Gastroesophageal sphincter (tissue), 4 donors: ENCODE measurements around the gene NCOR1. TPM values are rescaled to one million over a fixed set of nuclear protein-coding genes. Genes with fewer than 3 reads are reported as not detected.
"Not testable (repeated sequence)": the region's sequence is repeated elsewhere in the genome, so short reads cannot be mapped to it uniquely, and the experiment has no call there.

ENCODE experiments used
- ATAC-seq: fragments of 150-250 bp; one replicate; pipeline ENCODE4 v1.9.1; 2016; ENCODE audit warnings: mild to moderate bottlenecking, moderate library complexity
- H3K27ac ChIP-seq, 4 donors: fragments of 200-600 bp; sonication (generic) in 3 of 4; 1 replicate in 3 of 4; 2 replicates in 1 of 4; pipeline ENCODE4 v1.5.1; 2016 to 2019
- H3K27me3 ChIP-seq: fragments of 200-600 bp; sonication (generic); one replicate; pipeline ENCODE4 v1.5.1; 2019
- H3K36me3 ChIP-seq, 2 donors: fragments of 200-600 bp; sonication (generic); one replicate each; pipeline ENCODE4 v1.5.1; 2019; ENCODE audit warnings: control low read depth in 1 of 2
- H3K4me1 ChIP-seq, 3 donors: fragments of 200-600 bp; sonication (generic); 1 replicate in 2 of 3; 2 replicates in 1 of 3; pipeline ENCODE4 v1.5.1; 2016 to 2019; ENCODE audit warnings: control low read depth in 2 of 3
- H3K4me3 ChIP-seq, 2 donors: fragments of 200-600 bp; sonication (generic); one replicate each; pipeline ENCODE4 v1.5.1; 2019; ENCODE audit warnings: mild to moderate bottlenecking in 1 of 2, moderate library complexity in 1 of 2
- H3K9me3 ChIP-seq, 3 donors: fragments of 200-600 bp; sonication (generic); one replicate each; pipeline ENCODE4 v1.5.1; 2017 to 2019; ENCODE audit warnings: control low read depth in 2 of 3
- EP300 ChIP-seq: sonication (generic); formaldehyde crosslinking; IDR thresholded peaks from one replicate; pipeline ENCODE4 v1.6.1; 2017; ENCODE audit warnings: antibody characterized with exemption, mild to moderate bottlenecking
- POLR2A ChIP-seq, 2 donors: fragments of 450-650 bp; IDR thresholded peaks; one replicate each; pipeline ENCODE4 v1.6.1; 2017; ENCODE audit warnings: antibody characterized with exemption in 2 of 2, mild to moderate bottlenecking in 2 of 2, moderate library complexity in 1 of 2
- POLR2AphosphoS5 ChIP-seq: sonication (generic); formaldehyde crosslinking; IDR thresholded peaks from one replicate; pipeline ENCODE4 v1.6.1; 2017; ENCODE audit warnings: antibody characterized with exemption
- WGBS, 2 donors: methylation state at CpG; one replicate each; pipeline ENCODE4 v1.1.5; 2018; ENCODE audit warnings: low coverage in 1 of 2; 5-methylcytosine and 5-hydroxymethylcytosine counted together
- total RNA-seq, 4 donors: library from RNA; depleted of rRNA; stranded (reverse); fragments of >200 nt; gene quantifications; one replicate each; pipeline ENCODE4 v1.1.0, GENCODE V29; 2016
- TF ChIP-seq, protein P1 (sequence below), 4 experiments: fragments of 200-600 bp in 2 of 4; fragments of 450-650 bp in 2 of 4; sonication (generic) in 1 of 4; IDR thresholded peaks; one replicate each; pipeline ENCODE4 v1.5.1; 2017 to 2019; ENCODE audit warnings: antibody characterized with exemption in 4 of 4, mild to moderate bottlenecking in 2 of 4, moderate library complexity in 2 of 4

NCOR1 gene
- total RNA-seq, 4 donors from 2014 or later: 76.3 to 160 (median 108) TPM

DNA sequence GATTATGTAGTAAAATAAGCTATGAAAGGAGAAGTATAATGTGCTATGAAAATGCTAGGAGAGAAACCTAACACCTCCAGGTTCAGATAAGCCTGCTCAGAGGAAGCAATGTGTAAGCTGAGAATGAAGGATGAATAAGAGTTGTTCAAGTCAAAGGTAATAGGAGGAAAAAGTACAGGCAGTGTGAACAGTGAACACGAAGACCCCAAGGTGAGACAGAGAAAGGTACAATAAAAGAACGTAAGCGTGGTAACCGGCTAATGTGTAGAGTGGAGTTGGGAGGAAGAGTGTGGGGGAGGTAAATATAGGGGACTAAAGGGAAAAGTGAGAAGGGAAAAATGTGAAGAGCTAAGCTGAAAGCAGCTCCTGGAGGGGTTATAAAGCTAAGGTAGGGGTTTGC, 141.5 kb downstream of the NCOR1 start:
- no peaks in the 10 kb centered on the region for H3K4me1 ChIP-seq
- H3K4me3 ChIP-seq: no peak overlapping the region
- no peak overlapping the region for H3K27ac ChIP-seq
- no peaks in the 10 kb centered on the region for H3K9me3 ChIP-seq
- no peak for TF ChIP-seq EP300
- TF ChIP-seq POLR2AphosphoS5: no peak
- TF ChIP-seq, protein P1, sequence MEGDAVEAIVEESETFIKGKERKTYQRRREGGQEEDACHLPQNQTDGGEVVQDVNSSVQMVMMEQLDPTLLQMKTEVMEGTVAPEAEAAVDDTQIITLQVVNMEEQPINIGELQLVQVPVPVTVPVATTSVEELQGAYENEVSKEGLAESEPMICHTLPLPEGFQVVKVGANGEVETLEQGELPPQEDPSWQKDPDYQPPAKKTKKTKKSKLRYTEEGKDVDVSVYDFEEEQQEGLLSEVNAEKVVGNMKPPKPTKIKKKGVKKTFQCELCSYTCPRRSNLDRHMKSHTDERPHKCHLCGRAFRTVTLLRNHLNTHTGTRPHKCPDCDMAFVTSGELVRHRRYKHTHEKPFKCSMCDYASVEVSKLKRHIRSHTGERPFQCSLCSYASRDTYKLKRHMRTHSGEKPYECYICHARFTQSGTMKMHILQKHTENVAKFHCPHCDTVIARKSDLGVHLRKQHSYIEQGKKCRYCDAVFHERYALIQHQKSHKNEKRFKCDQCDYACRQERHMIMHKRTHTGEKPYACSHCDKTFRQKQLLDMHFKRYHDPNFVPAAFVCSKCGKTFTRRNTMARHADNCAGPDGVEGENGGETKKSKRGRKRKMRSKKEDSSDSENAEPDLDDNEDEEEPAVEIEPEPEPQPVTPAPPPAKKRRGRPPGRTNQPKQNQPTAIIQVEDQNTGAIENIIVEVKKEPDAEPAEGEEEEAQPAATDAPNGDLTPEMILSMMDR (IDR thresholded peaks at IDR 0.05): no peak
- no peak for TF ChIP-seq POLR2A (IDR thresholded peaks at IDR 0.05)
- H3K36me3 ChIP-seq: peaks cover 8 to 92% of the 10 kb centered on the region in 2 donors
- WGBS, 2 donors: 78 to 87% methylated on average over 3 to 4 of the region's 4 CpGs
- ATAC-seq: no peak
- no peaks in the 10 kb centered on the region for H3K27me3 ChIP-seq

GRCh38 chr17:16072031-16072430, 143.3 kb downstream of the NCOR1 start:
- ATAC-seq: no peak
- TF ChIP-seq POLR2AphosphoS5 (no peak), EP300 (no peak), POLR2A (IDR thresholded peaks at IDR 0.05) (no peak)
- TF ChIP-seq, protein P1 (IDR thresholded peaks at IDR 0.05): no peak
- Histone ChIP-seq H3K27ac (no peak overlapping the region), H3K4me3 (no peak overlapping the region), H3K36me3 (peaks cover 8 to 90% of the 10 kb centered on the region in 2 donors), H3K9me3 (no peaks in the 10 kb centered on the region), H3K27me3 (no peaks in the 10 kb centered on the region), H3K4me1 (peaks cover 0 to 15% (median 0%) of the 10 kb centered on the region in 3 donors)
- 91 to 100% methylated on average over 1 of the region's 1 CpG for WGBS, 2 donors

- H3K27me3 ChIP-seq: no peaks in the 10 kb centered on the region
- no peak for ATAC-seq
- H3K9me3 ChIP-seq: no peaks in the 10 kb centered on the region
- peaks cover 8 to 90% of the 10 kb centered on the region in 2 donors for H3K36me3 ChIP-seq
- H3K27ac ChIP-seq: no peak overlapping the region
- TF ChIP-seq POLR2AphosphoS5 (peak; percentile 16), EP300 (no peak)
- TF ChIP-seq, protein P1 (IDR thresholded peaks at IDR 0.05): no peak
- peaks cover 0 to 19% (median 0%) of the 10 kb centered on the region in 3 donors for H3K4me1 ChIP-seq
- H3K4me3 ChIP-seq: no peak overlapping the region
Measured at GRCh38 chr17:16068323-16068722, 147.0 kb downstream of the NCOR1 start.

DNA sequence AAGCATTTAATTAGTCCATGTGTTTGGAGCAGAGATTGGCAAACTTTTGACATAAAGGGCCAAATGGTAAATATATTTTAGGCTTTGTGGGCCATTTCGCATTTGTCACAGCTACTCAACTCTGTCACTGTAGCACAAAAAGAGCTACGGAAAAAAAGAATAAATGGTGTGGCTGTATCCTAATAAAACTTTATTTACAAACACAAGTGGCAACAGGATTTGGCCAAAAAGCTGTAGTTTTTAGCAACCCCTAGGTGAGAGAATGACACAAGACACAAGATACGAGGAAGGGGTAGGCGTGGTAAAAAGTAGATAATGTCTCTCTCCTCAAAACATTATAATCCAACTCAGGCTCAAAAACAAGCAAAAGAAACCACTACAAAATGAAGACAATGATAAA, 149.2 kb downstream of the NCOR1 start:
- Histone ChIP-seq H3K4me3 (no peak overlapping the region), H3K9me3 (no peaks in the 10 kb centered on the region), H3K36me3 (peaks cover 4 to 91% of the 10 kb centered on the region in 2 donors), H3K27ac (no peak overlapping the region), H3K4me1 (peaks cover 0 to 19% (median 0%) of the 10 kb centered on the region in 3 donors), H3K27me3 (no peaks in the 10 kb centered on the region)
- ATAC-seq: no peak
- no peak for TF ChIP-seq POLR2A (IDR thresholded peaks at IDR 0.05)
- TF ChIP-seq EP300: no peak
- no peak for TF ChIP-seq POLR2AphosphoS5
- TF ChIP-seq, protein P1 (IDR thresholded peaks at IDR 0.05): no peak
- WGBS, 2 donors: 95 to 96% methylated on average over 3 to 4 of the region's 4 CpGs

DNA sequence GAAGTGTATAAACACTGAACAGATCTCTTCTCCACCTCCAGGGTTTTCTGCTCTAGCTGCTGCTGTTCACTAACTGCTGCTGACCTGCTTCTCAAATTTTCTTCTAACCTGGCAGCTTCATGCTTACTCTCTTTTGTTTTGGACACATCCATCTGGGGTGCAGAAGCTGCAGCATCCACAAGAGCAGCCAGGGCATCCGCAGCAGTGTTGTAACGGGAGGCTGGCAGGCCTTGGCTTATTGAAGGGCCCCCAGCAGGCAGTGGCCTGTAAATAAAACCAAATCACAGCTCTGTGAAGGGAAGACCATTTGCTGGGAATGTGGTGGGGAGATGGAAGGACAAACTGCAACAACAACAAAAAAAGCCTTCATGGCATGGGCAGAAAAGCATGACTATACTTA, 153.7 kb downstream of the NCOR1 start:
- ATAC-seq: no peak
- TF ChIP-seq, protein P1 (IDR thresholded peaks at IDR 0.05): no peak
- TF ChIP-seq POLR2AphosphoS5 (no peak), EP300 (no peak), POLR2A (IDR thresholded peaks at IDR 0.05) (no peak)
- H3K27me3 ChIP-seq: no peaks in the 10 kb centered on the region
- 100% methylated on average over 1 of the region's 2 CpGs; no CpG with 5 or more reads in 1 of the 2 donors for WGBS, 2 donors
- no peak overlapping the region for H3K27ac ChIP-seq
- no peaks in the 10 kb centered on the region for H3K9me3 ChIP-seq
- peaks cover 0 to 7% (median 0%) of the 10 kb centered on the region in 3 donors for H3K4me1 ChIP-seq
- H3K4me3 ChIP-seq: no peak overlapping the region
- peaks cover 7 to 97% of the 10 kb centered on the region in 2 donors for H3K36me3 ChIP-seq

- not testable (repeated sequence) for H3K4me1 ChIP-seq, ATAC-seq, H3K27ac ChIP-seq, H3K4me3 ChIP-seq, H3K9me3 ChIP-seq, H3K27me3 ChIP-seq
- H3K36me3 ChIP-seq: peaks cover 7 to 93% of the 10 kb centered on the region in 2 donors
- 67 to 100% methylated on average over 1 to 3 of the region's 4 CpGs for WGBS, 2 donors
Measured at GRCh38 chr17:16055139-16055538, 160.2 kb downstream of the NCOR1 start.
